GM12801 (cell line): ENCODE data around the gene GALNS.

Experiments
- CTCF ChIP-seq: IDR thresholded peaks from one replicate; pipeline ENCODE4 v1.5.1; 2011; ENCODE audit warnings: control low read depth; ENCODE audit not compliant: insufficient read length; ENCODE audit errors: extremely low read depth

GALNS gene

DNA sequence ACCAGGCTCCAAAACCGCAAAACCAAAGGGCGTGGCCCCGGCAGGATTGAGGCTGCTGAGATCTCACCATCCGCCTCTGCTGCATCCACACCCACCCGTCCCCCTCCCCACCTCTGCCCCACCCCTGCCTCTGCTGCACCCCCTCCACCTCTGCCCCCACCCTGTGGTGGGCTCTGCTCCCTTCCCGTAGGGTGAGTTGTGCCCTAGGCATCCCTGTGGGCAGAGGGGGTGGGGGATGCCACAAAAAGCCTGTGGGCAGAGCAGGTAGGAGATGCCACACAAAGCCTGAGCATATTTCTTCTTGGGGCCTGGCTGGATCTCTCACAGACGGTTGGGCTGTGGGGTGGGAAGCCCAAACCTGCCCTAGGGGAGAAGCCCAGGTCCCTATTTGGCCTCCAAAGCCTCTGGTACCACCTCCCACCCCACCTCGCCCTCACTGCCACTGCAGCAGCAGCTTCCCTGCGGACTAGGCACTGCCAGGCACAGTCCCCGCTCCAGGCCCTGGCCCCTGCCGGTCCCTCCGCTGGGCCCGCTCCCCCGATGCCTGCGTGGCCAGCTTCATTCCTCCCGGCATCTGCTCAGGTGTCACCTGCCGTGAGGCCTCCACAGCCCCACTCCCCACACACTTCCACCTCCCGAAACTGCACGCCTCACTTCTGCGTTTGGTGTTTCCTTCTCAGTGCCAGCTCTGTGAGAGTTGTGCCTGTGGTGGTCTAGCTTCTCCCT is 21.0 kb upstream of the GALNS start:
- no peak for TF ChIP-seq CTCF

- no peak for TF ChIP-seq CTCF
Measured at GRCh38 chr16:88876942-88877526, 20.3 kb upstream of the GALNS start.

- TF ChIP-seq CTCF, result no peak
Measured at GRCh38 chr16:88875703-88876234, 19.0 kb upstream of the GALNS start.

- no peak for TF ChIP-seq CTCF
Measured at GRCh38 chr16:88874938-88875599, 18.3 kb upstream of the GALNS start.

GRCh38 chr16:88872650-88873331 is 16.0 kb upstream of the GALNS start:
- no peak for TF ChIP-seq CTCF

- no peak for TF ChIP-seq CTCF
Measured at GRCh38 chr16:88871730-88872416, 15.1 kb upstream of the GALNS start.
